Mammary epithelial cell (primary cell): ENCODE measurements around the gene TEKT3.

Source experiments
- EZH2 ChIP-seq: IDR thresholded peaks from 2 replicates; pipeline ENCODE4 v1.6.1; 2012; ENCODE audit warnings: low read length, inconsistent platforms, borderline replicate concordance
- TF ChIP-seq, protein P1 (sequence below), 2 donors: IDR thresholded peaks in 1 of 2; conservative IDR thresholded peaks in 1 of 2; 2 replicates each; pipeline ENCODE4 v1.5.1; 2011 to 2012; ENCODE audit warnings: inconsistent platforms in 2 of 2, low read length in 2 of 2, mild to moderate bottlenecking in 2 of 2, control low read depth in 1 of 2, low read depth in 1 of 2; ENCODE audit not compliant: insufficient read depth in 1 of 2; ENCODE audit errors: extremely low read depth in 1 of 2

GRCh38 chr17:15348021-15348420 lies 6.6 kb upstream of the TEKT3 start:
- no peak for TF ChIP-seq EZH2
- TF ChIP-seq, protein P1, sequence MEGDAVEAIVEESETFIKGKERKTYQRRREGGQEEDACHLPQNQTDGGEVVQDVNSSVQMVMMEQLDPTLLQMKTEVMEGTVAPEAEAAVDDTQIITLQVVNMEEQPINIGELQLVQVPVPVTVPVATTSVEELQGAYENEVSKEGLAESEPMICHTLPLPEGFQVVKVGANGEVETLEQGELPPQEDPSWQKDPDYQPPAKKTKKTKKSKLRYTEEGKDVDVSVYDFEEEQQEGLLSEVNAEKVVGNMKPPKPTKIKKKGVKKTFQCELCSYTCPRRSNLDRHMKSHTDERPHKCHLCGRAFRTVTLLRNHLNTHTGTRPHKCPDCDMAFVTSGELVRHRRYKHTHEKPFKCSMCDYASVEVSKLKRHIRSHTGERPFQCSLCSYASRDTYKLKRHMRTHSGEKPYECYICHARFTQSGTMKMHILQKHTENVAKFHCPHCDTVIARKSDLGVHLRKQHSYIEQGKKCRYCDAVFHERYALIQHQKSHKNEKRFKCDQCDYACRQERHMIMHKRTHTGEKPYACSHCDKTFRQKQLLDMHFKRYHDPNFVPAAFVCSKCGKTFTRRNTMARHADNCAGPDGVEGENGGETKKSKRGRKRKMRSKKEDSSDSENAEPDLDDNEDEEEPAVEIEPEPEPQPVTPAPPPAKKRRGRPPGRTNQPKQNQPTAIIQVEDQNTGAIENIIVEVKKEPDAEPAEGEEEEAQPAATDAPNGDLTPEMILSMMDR (conservative IDR thresholded peaks at IDR 0.05 in 1 of 2, IDR thresholded peaks at IDR 0.05 in 1 of 2; ENCODE audit: extremely low read depth in 1 of 2, insufficient read depth in 1 of 2, low read depth in 1 of 2, low read length in 2 of 2), result no peak
